IMR-90 (cell line): ENCODE results near the gene SOCS2.

Experiments used
- BHLHE40 ChIP-seq: fragments of 150-350 bp; IDR thresholded peaks from 2 replicates; pipeline ENCODE4 v1.6.1; 2016; ENCODE audit warnings: mild to moderate bottlenecking, low read depth, low read length
- CEBPB ChIP-seq: IDR thresholded peaks from 2 replicates; pipeline ENCODE4 v1.6.1; 2012; ENCODE audit warnings: low read depth, low read length, improper control_type of control experiment
- FOS ChIP-seq: fragments of 150-350 bp; IDR thresholded peaks from 2 replicates; pipeline ENCODE4 v1.6.1; 2016; ENCODE audit warnings: low read depth, low read length
- MXI1 ChIP-seq: IDR thresholded peaks from 2 replicates; pipeline ENCODE4 v1.6.1; 2012; ENCODE audit warnings: low read depth, mild to moderate bottlenecking, low read length, moderate library complexity, borderline replicate concordance
- NFE2L2 ChIP-seq: fragments of 150-350 bp; IDR thresholded peaks from 2 replicates; pipeline ENCODE4 v1.6.1; 2016; ENCODE audit warnings: low read depth, mild to moderate bottlenecking, low read length
- POLR2A ChIP-seq: IDR thresholded peaks from 2 replicates; pipeline ENCODE4 v1.6.1; 2012; ENCODE audit warnings: mild to moderate bottlenecking, low read depth, low read length
- RCOR1 ChIP-seq: IDR thresholded peaks from 2 replicates; pipeline ENCODE4 v1.6.1; 2012; ENCODE audit warnings: mild to moderate bottlenecking, low read length, improper control_type of control experiment; ENCODE audit not compliant: insufficient replicate concordance
- RFX5 ChIP-seq: IDR thresholded peaks from 2 replicates; pipeline ENCODE4 v1.8.0; 2012; ENCODE audit warnings: low read depth, mild to moderate bottlenecking, low read length, moderate library complexity
- SMC3 ChIP-seq: fragments of 150-350 bp; IDR thresholded peaks from 2 replicates; pipeline ENCODE4 v1.6.1; 2016; ENCODE audit warnings: low read depth, mild to moderate bottlenecking, antibody characterized with exemption, low read length, moderate library complexity
- TF ChIP-seq, protein P1 (sequence below): conservative IDR thresholded peaks from 2 replicates; pipeline ENCODE4 v1.5.1; 2012; ENCODE audit warnings: mild to moderate bottlenecking, low read depth, low read length, improper control_type of control experiment
- TF ChIP-seq, protein P2 (sequence below): fragments of 150-350 bp; IDR thresholded peaks from 2 replicates; pipeline ENCODE4 v1.6.1; 2017; ENCODE audit warnings: mild to moderate bottlenecking, antibody characterized with exemption, low read length, low read depth

DNA sequence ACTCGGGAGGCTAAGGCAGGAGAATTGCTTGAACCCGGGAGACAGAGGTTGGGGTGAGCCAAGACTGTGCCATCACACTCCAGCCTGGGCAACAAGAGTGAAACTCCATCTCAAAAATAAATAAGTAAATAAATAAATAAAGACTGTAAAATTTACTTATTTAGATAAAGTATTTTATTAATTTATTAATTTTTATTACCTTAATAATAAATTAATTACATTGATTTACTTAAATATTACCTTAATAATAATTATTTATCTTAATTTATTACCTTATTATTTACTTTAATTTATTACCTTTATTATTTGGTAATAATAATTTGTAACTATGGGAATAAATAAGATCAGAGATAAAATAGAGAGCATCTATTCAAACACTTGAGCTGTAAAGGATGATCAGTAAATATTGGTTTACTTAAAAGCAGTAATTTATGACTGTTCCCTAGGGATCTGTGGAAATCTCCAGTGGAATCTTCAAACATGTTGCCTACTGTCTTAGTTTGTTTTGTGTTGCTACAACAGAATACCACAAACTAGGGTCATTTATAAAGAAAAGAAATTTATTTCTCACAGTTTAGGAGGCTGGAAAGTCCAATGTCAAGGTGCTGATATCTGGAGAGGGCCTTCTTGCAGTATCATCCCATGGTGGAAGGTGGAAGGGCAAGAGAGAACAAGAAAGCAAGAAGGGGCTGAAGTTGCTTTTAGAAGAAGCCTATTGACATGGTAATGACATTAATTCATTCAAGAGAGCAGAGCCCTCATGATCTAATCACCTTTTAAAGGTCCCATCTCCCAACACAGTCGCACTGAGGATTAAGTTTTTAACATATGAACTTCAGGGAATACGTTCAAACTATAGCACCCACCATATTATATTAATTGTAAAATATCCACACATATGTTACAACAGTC lies 37.1 kb downstream of the SOCS2 start:
- TF ChIP-seq, protein P1, sequence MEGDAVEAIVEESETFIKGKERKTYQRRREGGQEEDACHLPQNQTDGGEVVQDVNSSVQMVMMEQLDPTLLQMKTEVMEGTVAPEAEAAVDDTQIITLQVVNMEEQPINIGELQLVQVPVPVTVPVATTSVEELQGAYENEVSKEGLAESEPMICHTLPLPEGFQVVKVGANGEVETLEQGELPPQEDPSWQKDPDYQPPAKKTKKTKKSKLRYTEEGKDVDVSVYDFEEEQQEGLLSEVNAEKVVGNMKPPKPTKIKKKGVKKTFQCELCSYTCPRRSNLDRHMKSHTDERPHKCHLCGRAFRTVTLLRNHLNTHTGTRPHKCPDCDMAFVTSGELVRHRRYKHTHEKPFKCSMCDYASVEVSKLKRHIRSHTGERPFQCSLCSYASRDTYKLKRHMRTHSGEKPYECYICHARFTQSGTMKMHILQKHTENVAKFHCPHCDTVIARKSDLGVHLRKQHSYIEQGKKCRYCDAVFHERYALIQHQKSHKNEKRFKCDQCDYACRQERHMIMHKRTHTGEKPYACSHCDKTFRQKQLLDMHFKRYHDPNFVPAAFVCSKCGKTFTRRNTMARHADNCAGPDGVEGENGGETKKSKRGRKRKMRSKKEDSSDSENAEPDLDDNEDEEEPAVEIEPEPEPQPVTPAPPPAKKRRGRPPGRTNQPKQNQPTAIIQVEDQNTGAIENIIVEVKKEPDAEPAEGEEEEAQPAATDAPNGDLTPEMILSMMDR: no peak
- TF ChIP-seq POLR2A: no peak
- no peak for TF ChIP-seq MXI1
- TF ChIP-seq RFX5: no peak
- TF ChIP-seq RCOR1: no peak
- no peak for TF ChIP-seq CEBPB
- TF ChIP-seq FOS: no peak
- TF ChIP-seq BHLHE40: no peak
- TF ChIP-seq, protein P2, sequence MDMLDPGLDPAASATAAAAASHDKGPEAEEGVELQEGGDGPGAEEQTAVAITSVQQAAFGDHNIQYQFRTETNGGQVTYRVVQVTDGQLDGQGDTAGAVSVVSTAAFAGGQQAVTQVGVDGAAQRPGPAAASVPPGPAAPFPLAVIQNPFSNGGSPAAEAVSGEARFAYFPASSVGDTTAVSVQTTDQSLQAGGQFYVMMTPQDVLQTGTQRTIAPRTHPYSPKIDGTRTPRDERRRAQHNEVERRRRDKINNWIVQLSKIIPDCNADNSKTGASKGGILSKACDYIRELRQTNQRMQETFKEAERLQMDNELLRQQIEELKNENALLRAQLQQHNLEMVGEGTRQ: no peak
- TF ChIP-seq SMC3: no peak
- no peak for TF ChIP-seq NFE2L2
